NCI-H1092 treated with DMSO at 0.1 percent for 48 hours (cell line): Measurements from ENCODE around the gene SLC25A47.
"Not testable (repeated sequence)": the region's sequence is repeated elsewhere in the genome, so short reads cannot be mapped to it uniquely, and the experiment has no call there.

ENCODE experiments used
- DNase-seq: peaks from one replicate; lab custom pipeline; 2025; lab: John Stamatoyannopoulos, UW

Gene SLC25A47

DNA sequence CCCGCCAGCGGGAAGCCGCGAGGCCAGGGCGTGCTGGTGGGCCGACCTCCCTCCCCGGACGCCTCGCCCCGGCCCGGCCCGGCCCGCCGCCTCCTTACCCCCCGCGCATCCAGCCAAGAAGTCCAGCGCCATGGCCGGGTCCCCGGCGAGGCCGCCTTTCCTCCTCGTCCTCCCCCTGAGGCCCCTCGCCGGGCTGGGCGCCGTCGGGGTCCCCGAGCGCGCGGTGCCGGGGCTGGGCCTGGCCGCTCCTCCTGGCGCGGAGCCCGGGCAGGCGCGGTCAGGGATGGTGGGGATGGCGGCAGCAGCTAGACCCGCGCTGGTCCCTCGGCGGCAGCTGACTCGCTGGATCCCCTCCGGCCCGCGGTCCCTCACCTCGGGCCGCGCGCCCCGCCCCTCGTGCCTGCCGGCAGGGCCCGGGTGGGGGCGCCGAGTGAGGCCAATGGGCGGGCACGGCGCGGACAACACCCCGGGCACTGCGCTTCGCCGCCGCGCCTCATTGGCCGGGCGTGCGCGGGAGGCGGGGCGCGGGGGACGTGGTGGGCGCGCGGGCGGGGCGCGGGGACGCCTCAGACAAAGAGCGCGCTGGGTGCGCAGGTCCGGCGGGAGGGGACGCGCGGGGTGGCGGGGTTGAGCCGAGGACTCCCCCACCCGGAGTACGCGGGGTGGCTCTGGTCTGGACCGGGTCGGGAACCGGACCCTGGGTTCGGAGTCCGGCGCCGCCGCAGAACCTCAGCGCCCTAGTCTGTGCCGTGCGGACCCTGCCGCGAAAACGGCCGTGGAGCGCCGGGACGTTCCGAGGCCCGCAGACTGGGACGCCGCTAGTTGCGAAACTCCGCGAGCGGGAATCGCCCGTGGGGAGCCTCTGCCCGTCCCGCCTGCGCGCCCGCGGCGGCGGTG, 16.8 kb upstream of the SLC25A47 start, which contains the start of gene SLC25A29:
SLC25A29 (minus strand) TSS at position 344 of the 897 bp plus-strand sequence; CDS start at position 132, 212 bp downstream.
- DNase-seq = peak; percentile 88

DNA sequence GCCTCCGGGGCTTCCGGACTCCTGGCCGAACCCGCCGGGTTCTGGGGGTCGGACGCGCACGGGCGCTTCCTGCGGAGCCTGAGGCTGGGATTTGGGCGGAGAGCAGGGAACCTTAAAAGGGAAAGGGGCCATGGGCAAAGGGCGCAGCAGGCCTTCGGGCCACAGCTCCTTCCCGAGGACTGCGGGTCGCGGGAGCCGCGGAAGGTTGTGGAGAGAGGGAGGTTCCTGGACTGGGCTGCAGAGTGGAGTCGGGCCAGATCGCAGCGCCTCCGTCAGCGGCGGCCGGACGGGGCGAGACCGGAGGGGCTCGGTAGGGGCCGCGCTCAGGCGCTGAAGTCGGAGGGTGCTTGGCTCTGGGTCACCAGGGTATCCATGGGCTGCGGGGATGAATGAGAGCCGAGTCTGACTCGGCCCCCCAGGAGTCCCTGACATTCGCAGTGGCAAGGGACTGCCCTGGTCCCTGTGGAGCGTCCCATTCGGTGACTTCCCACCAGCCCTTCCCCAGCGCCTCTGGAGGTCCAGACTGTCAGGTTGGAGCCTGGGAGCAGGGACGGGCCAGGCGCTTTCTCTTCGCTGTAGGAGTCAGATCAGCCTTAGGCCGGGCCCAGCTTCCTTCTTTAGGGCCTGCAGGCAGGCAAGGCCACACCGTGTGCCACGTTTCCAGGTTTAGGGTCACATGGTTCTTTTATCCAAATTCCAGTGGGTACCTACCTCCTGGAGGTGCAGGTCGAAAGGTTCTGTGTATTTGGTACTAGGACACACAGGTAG, 16.0 kb upstream of the SLC25A47 start:
- DNase-seq = no peak

DNA sequence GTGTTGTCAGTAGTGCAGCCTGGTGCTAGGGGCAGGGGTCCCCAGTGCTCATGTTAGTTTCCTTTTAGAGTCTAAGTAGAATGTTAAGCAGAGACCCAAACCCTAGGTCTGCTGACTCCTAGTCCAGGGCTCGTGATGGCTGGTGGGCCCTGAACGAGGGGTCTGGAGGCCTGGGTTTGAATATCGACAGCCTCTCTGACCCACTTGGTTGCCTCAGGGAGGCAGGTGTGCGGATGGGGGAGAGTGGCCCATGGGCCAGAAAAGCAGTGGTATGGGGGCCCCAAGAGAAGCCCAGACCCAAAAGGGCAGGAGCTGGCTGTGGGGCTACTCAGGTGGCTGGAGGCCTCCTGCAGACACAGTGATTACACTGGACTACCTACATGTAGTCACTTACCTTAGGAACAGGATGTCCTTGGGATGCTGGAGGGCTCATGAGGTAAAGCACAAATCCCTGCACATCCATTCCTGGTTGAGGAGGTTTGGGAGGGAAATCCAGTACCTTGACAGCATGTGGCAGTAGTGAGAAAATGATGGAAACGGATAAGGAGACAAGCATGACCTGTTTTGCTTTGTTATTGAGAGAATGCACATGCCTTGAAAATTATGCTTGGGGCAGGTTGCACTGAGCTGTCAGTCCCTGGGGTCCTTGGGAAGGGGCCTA, 15.2 kb upstream of the SLC25A47 start:
- DNase-seq = no peak

DNA sequence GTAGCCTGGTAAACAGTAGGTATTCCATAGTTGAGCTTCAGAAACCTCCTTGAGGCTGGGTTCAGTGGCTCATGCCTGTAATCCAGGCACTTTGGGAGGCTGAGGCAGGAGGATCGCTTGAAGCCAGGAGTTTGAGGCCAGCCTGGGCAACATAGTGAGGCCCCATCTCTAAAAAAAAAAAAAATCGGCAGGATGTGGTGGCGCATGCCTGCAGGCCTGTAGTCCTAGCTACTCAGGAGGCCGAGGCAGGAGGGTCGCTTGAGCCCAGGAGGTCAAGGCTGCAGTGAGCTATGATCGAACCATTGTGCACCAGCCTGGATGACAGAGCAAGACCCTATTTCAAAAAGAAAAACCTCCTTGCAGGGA, 14.7 kb upstream of the SLC25A47 start:
- not testable (repeated sequence) for DNase-seq

DNA sequence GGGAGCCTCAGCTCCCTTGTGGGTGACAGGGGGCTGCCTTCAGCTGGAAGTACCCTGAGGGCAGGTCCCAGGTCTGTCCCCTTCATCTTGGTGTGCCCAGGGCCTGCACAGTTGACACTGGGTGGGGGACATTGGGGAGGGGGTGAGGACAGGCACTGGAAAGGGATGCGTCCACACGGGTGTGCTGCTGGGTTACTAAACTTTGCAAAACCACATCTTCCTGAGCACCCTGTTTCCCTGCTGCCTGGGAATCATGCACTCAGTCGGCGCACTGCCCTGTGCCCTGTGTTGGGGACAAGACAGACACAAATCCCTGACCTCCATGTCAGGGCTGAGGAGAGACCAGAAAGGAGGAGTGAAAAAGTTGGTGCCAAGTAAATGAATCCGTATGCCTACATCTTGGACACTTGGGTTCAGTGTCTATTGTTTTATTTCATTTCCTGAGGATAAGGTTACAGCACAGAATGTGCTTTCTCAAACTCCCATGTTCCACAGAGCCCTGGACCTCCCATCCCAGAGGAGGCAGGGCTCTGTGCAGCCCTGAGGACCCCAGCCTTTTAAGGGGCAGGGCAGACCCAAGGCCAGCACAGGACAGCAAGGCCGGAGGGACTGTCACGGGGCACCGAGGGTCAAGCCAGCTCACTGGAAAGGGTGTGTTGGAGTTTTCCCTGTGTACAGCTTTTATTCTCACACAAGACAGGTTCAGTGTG, 14.0 kb upstream of the SLC25A47 start:
- DNase-seq = no peak

DNA sequence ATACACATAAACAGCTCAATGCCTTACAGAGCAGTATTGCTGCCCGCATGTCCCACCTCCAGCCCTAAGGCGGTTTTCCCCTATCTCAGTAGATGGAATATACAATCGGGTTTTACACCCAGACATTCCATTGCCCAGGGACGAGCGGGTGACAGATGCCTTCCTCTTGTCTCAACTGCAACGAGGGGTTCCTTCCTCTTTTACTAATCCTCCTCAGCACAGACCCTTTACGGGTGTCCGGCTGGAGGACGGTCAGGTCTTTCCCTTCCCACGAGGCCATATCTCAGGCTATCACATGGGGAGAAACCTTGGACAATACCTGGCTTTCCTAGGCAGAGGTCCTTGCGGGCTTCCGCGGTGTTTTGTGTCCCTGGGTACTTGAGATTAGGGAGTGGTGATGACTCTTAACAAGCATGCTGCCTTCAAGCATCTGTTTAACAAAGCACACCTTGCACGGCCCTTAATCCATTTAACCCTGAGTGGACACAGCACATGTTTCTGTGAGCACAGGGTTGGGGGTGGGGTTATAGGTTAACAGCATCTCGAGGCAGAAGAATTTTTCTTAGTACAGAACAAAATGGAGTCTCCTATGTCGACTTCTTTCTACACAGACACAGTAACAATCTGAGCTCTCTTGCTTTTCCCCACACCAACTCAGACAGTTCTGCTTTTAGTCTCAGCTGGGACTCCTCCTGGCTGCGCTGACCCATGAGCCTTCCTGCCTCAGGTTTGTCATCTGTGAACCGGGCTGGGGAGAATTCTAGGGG, 10.8 kb upstream of the SLC25A47 start:
- not testable (repeated sequence) for DNase-seq

DNA sequence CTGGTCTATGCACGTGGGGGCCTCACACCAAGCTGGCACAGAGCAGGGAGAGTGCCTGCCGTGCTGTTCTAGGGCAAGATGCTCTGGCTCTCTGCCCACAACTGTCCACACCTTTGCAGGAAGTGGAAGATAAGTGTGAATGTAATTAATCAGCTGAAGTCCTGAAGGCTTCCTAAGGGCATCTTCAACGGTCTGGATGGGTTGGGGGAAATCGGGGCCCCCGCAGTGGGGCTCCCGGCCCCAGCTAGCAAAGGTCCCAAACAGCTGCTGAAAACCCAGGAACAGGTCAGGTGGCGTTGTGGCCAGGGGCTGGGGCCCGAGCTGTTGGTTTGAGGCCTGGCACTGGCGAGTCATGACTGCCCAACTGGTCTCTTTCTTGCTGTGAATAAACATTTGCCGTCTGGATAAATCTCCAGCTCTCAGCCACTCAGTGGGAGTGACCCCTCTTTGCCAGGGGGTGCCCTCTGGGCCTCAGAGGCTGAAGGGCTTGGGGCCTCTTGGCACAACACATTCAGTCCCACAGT, 10.2 kb upstream of the SLC25A47 start:
- DNase-seq = no peak

DNA sequence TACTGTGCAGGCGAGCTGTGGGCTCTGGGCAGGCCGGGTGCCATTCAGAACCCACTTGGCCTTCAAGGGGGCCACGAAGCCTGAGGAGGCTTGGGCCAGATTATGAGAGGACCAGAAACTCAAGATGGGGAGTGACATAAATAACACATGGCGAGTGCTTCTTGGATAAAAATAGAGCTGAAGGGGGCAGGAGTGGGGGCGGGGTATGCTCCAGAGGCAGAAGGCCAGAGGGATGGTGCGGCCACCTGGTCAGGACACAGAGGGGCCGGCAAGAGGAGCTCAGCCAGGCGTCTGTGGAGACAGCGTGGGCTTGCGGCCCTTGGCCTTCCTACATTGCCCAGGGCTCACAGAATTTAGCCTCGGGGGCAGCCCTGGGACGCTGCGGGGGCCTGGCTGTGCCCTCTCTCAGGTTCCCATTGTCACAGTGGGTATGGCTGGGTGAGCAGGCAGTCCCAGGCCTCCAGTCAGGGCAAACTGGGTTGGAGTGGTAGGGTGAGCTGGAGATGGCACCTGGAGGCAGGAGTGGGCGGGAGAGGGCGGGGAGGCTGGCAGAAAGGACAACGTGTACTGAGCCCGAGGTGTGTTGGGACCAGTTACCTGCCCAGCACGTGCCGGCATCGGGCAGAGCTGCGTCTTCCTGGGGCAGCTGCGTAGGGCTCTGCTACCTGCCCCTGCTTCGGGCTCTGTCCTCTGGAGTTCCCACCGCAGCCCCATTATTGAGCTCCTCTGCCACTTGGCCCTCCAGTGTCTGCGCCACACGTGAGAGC, 9.5 kb upstream of the SLC25A47 start:
- no peak for DNase-seq

DNA sequence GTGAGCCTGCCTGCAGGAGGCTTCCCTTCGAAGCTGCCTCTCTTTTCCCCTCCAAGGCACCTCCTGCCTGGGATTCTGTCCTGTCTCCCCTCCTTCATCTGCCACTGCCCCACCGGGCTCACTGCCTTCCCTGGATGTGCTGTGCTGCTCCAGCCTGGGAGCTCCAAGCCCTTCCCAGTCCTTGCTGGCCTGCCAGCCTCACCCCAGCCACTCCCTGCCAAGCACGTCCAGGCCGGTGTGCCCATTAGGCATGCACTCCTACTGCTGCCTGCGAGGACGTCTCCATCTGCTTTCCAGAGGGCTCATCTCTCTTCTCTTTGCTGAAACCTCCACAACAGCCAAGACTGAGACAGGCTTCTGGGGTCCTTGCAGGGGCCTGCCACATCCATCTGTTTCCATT, 8.4 kb upstream of the SLC25A47 start:
- no peak for DNase-seq

DNA sequence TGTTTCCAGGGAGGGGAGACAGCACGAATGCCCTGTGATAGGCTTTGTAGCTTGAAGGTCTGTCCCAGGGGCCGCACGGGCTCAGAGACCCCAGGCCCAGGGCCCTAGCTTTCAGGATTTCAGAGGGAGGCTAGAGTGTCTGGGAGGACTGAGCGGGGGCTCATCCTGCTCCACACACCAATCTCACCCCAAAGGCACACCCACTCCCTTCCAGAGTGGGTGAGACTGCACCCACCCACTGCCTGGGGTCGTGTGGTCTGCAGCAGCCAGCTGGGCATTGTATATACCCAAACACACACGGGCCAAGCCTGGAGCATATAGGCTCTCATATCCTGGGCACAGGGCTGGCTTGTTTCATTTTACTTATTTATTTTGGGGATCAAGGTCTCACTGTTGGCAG, 5.8 kb upstream of the SLC25A47 start:
- no peak for DNase-seq

DNA sequence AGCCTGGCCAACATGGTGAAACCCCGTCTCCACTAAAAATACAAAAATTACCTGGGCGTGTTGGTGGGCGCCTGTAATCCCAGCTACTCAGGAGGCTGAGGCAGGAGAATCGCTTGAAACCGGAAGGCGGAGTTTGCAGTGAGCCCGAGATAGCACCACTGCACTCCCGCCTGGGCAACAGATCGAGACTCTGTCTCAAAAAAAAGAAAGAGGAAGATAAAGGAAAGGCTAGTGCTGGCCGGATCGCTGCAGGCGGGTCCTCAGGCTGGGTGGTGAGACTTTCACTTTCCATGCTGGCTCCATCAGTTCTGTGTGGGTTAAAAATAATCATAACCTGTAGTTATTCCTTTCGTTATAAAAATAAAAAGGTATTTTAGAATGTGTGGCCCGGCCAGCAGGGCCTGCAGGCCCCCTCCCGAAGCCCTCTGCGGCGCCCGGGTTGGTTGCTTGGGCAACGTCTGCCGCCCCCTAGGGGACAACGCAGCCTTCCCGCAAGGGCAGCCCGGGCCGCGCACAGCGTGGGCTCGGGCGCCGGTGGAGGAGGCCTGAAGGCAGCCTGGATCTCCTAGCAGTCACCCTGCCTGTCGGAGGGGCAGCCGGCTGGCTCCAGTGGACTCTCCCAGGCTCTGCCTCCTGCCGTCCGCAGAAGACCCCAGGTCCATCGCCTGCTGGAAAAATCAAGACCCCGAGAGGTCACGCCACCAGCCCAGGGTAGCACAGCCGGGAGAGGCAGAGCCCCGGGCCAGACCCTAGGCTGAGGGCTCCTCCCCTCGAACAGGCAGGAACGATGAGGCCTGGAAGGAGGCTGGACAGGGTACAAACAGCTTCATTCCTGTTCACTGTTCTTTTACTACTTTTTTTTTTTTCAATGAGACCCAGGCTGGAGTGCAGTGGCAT, 5.0 kb upstream of the SLC25A47 start:
- DNase-seq = no peak

DNA sequence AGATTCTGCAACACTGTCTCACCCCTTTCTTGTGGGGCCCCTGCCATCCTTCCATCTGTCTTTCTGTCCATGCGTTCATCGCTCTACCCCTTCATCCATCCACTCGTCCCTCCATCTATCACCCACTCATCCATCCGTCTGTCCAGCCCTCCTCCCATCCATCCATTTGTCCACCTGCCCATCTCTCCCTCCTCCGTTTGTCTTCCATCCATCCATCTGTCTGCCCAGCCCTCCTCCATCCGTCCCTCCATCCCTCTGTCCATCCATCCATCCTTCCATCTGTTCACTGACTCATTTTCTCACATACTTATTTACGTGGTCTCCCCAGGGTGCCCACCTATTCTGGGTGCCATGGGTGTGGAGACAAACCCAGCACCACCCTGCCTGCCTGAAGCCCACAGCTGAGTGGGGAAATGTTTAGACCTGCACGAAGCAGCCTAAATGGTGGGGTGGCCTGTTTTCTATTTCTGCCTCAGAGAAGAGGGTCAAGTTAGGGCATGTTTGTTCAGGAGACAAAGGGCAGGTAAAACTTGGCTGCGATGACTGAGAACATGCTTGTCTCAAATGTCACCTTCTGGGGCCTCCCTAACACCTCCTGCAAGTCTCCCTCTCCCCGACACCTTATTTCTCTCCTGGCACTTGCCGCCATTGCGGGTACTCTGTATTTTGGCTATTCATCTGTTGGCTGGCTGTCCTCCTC, 2.8 kb upstream of the SLC25A47 start:
- no peak for DNase-seq

DNA sequence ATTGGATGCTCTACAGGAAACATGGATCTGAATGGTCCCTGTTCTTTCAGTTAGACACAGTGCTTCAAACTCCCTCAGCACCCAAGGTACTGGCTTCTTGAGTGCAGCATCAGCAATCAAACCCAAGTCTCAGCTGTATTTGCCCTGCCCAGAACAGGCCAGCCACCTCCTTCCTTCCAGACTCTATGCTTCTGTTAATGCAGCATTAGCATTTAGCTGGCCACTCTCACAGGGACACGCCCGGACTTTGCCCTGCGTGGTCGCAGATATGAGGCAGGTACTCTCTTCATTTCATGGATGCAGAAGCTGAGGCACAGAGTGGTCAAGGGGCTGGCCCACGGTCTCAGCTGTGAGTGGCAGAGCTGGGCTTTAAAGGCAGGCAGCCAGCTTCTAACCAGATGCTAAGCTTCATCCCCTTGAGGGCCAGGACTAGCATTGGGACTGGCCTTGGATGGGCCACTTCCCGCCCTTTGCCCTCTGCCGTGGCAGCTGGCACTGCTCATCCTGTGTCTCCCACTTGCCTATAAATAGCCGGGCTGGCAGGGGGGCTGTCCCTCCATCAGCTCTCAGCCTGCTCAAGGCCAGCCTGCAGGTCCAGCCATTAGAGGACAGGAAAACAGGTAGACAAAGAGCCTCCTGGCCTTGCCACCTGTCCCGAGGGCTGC, 1.5 kb upstream of the SLC25A47 start:
- no peak for DNase-seq

DNA sequence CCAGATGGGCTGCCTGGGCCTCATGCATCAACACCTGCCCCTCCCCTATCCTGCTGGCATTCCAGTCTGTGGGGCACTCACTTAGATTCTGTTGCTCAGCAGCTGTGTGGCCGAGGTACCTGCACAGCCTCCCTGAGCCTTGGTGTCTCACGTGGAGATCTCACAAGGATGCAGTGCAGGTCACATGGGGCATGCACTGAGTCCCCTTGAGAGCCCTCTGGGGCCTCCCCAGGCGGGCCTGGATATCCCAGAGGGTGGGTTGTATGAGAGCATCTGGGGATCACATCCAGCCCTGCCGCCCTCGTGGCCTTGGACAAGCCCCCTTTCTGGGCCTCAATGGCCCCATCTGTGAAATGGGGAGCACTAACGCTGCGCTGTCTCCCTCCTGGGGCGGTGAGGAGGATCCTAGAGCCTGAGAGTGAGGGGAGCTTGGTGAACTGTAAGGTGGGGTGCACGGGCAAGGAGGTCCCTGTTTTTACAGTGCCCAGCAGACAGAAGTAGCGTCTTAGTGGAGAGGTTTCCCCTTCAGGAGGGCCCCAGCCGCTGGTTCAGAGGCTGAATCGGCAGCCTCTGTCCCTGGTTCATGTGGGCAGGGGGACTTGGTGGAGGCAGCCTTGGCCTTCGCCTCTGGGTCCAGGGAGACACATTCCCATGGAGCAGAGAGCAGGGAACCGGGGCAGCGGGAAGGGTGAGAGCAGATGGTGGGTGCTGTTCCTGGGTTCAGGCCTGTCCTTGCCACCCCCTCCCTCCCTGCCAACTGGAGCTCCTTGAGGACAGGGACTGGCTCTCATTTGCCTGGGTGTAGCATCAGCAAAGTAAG, 791 bp upstream of the SLC25A47 start:
- DNase-seq = no peak

DNA sequence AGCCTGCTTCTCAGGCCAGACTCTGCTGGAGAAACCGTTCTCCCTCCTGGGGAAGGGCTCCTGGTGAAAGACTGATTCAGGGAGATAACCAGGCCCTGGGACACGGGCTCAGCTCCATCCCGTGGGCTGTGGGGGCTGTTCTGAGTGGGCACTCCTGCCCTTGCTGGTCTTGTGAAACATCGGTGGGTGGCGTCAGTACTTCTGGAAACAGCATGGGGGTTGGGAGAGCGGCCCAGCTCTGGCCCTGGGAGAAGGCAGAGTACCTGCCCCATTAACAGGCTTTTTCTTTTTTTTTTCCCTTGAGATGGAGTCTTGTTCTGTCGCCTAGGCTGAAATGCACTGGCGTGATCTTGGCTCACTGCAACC, 786 bp downstream of the SLC25A47 start:
- DNase-seq = no peak

DNA sequence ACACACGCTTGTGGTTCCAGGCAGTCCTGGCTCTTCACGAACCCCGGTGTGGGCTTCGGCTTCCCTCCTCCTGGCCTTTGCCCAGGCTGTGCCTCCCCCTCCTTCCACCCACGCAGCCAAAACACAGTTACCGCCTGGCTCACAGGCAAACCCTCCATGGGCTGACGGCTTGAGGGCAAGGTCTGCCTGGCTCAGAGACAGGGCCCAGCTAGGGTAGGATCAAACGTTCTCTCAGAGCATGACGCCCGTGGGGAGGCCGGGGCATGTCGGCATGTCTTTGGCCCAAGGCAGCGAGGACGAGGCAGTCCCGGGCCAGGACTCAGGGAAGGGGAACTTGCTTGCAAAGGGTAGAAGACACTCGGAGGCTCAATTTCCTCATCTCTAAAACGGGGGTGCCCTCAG, 2.1 kb downstream of the SLC25A47 start:
- no peak for DNase-seq

DNA sequence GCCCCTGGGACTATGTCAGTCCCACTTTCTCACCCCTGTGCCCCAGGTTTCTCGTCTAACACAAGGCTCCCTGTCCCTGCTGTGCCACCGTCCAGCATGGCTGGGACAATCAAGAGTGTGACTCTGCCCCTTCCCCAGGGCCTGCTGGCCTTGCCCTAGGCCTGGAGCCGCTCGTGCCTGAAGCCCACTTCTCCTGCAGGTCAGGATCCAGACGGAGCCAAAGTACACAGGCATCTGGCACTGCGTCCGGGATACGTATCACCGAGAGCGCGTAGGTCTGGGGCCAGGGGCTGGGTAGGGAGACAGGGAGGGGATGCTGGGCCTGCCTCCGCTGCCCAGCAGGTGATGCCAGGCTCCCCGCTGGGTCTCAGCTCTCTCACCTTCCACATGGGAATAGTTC, 2.8 kb downstream of the SLC25A47 start:
- no peak for DNase-seq
